ENCODE results near the gene SENP3. TPM values are rescaled to one million over a fixed set of nuclear protein-coding genes. Genes with fewer than 3 reads are reported as not detected.
A peak's percentile ranks its signal among the peaks of the same experiment; 100 is the strongest.

The SENP3 gene
- total RNA-seq, 1 experiment from 2014 or later = 30.2 TPM

GRCh38 chr17:7569571-7569970, 7.9 kb downstream of the SENP3 start:
- ChIA-PET CTCF (no interaction called here), POLR2A (no interaction called here)
- peaks cover 6% of the 10 kb centered on the region for H3K4me1 ChIP-seq
- no peak for DNase-seq
- H3K4me3 ChIP-seq (ENCODE audit: low read depth, low read length) = no peak overlapping the region
- no peaks in the 10 kb centered on the region for H3K9me3 ChIP-seq
- Mint-ChIP-seq H3K4me3 (ENCODE audit: unreplicated experiment) (no peak overlapping the region), H3K4me1 (ENCODE audit: low read depth, unreplicated experiment) (peaks cover 6% of the 10 kb centered on the region), H3K36me3 (ENCODE audit: insufficient read depth, unreplicated experiment) (peaks cover 57% of the 10 kb centered on the region), H3K27ac (ENCODE audit: unreplicated experiment) (no peak overlapping the region), H3K27me3 (ENCODE audit: insufficient read depth, unreplicated experiment) (no peaks in the 10 kb centered on the region), H3K9me3 (ENCODE audit: unreplicated experiment) (no peaks in the 10 kb centered on the region)
- BruUV-seq (replicated peaks) = no TSS peak
- TF ChIP-seq, protein P1, sequence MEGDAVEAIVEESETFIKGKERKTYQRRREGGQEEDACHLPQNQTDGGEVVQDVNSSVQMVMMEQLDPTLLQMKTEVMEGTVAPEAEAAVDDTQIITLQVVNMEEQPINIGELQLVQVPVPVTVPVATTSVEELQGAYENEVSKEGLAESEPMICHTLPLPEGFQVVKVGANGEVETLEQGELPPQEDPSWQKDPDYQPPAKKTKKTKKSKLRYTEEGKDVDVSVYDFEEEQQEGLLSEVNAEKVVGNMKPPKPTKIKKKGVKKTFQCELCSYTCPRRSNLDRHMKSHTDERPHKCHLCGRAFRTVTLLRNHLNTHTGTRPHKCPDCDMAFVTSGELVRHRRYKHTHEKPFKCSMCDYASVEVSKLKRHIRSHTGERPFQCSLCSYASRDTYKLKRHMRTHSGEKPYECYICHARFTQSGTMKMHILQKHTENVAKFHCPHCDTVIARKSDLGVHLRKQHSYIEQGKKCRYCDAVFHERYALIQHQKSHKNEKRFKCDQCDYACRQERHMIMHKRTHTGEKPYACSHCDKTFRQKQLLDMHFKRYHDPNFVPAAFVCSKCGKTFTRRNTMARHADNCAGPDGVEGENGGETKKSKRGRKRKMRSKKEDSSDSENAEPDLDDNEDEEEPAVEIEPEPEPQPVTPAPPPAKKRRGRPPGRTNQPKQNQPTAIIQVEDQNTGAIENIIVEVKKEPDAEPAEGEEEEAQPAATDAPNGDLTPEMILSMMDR (IDR thresholded peaks at IDR 0.05; ENCODE audit: insufficient read depth in 1 of 2, low read depth in 1 of 2, low read length in 1 of 2, severe bottlenecking in 1 of 2, unreplicated experiment in 1 of 2) = no peak
- no peaks in the 10 kb centered on the region; the same call in 1 of the 2 replicates for H3K36me3 ChIP-seq (ENCODE audit: control insufficient read depth, insufficient read depth, low read length)
- H3K27me3 ChIP-seq (replicated peaks; ENCODE audit: control insufficient read depth, insufficient read depth, low read length) = no peaks in the 10 kb centered on the region
- intact Hi-C loops (cut with micrococcal nuclease; ENCODE audit: unreplicated experiment) = no loop called here

DNA sequence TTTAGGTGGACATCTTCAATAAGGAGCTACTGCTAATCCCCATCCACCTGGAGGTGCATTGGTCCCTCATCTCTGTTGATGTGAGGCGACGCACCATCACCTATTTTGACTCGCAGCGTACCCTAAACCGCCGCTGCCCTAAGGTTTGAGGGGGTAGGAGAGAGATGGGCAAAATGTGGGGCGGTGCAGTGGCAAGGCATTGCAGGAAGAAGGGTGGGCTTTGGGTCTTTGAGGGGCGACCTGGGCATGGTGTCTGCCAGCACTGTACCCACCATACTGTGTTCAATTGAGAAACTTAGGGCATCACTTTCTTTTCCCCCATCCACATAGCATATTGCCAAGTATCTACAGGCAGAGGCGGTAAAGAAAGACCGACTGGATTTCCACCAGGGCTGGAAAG, 8.6 kb downstream of the SENP3 start:
- Mint-ChIP-seq H3K9me3 (ENCODE audit: unreplicated experiment) (no peaks in the 10 kb centered on the region), H3K27ac (ENCODE audit: unreplicated experiment) (no peak overlapping the region), H3K4me3 (ENCODE audit: unreplicated experiment) (no peak overlapping the region), H3K27me3 (ENCODE audit: insufficient read depth, unreplicated experiment) (no peaks in the 10 kb centered on the region), H3K4me1 (ENCODE audit: low read depth, unreplicated experiment) (peaks cover 6% of the 10 kb centered on the region), H3K36me3 (ENCODE audit: insufficient read depth, unreplicated experiment) (peaks cover 57% of the 10 kb centered on the region)
- no peak for DNase-seq
- H3K27me3 ChIP-seq (replicated peaks; ENCODE audit: control insufficient read depth, insufficient read depth, low read length) = no peaks in the 10 kb centered on the region
- ChIA-PET POLR2A (no interaction called here), CTCF (no interaction called here)
- TF ChIP-seq, protein P1 (IDR thresholded peaks at IDR 0.05; ENCODE audit: insufficient read depth in 1 of 2, low read depth in 1 of 2, low read length in 1 of 2, severe bottlenecking in 1 of 2, unreplicated experiment in 1 of 2) = no peak
- no TSS peak for BruUV-seq (replicated peaks)
- no peaks in the 10 kb centered on the region; the same call in 1 of the 2 replicates for H3K36me3 ChIP-seq (ENCODE audit: control insufficient read depth, insufficient read depth, low read length)
- H3K9me3 ChIP-seq = no peaks in the 10 kb centered on the region
- intact Hi-C loops (cut with micrococcal nuclease; ENCODE audit: unreplicated experiment) = loop anchor here (5.0 kb wide), 1 partner anchor 88 kb away; the partner anchor contains the start of genes POLR2A and SLC35G6
- H3K4me1 ChIP-seq = peaks cover 12% of the 10 kb centered on the region
- H3K4me3 ChIP-seq (ENCODE audit: low read depth, low read length) = no peak overlapping the region

DNA sequence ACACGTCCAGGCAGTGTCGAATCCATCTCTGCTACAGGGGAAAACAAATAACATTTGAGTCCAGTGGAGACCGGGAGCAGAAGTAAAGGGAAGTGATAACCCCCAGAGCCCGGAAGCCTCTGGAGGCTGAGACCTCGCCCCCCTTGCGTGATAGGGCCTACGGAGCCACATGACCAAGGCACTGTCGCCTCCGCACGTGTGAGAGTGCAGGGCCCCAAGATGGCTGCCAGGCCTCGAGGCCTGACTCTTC, 10.5 kb downstream of the SENP3 start:
- H3K4me1 Mint-ChIP-seq (ENCODE audit: low read depth, unreplicated experiment) = peaks cover 6% of the 10 kb centered on the region
- Histone ChIP-seq H3K27me3 (replicated peaks; ENCODE audit: control insufficient read depth, insufficient read depth, low read length) (no peaks in the 10 kb centered on the region), H3K4me1 (peaks cover 12% of the 10 kb centered on the region), H3K4me3 (ENCODE audit: low read depth, low read length) (peak overlapping the region; percentile 50), H3K9me3 (no peaks in the 10 kb centered on the region), H3K36me3 (ENCODE audit: control insufficient read depth, insufficient read depth, low read length) (no peaks in the 10 kb centered on the region; the same call in 1 of the 2 replicates)
- CTCF ChIA-PET = no interaction called here
- DNase-seq = no peak
- peak overlapping the region; percentile 92 for H3K4me3 Mint-ChIP-seq (ENCODE audit: unreplicated experiment)
- intact Hi-C loops (cut with micrococcal nuclease; ENCODE audit: unreplicated experiment) = loop anchor here (2.0 to 5.0 kb wide), 2 partner anchors 43 to 90 kb away; partner anchors contain the start of genes FXR2, POLR2A and SLC35G6
- no TSS peak for BruUV-seq (replicated peaks)
- H3K27me3 Mint-ChIP-seq (ENCODE audit: insufficient read depth, unreplicated experiment) = no peaks in the 10 kb centered on the region
- TF ChIP-seq, protein P1 (IDR thresholded peaks at IDR 0.05; ENCODE audit: insufficient read depth in 1 of 2, low read depth in 1 of 2, low read length in 1 of 2, severe bottlenecking in 1 of 2, unreplicated experiment in 1 of 2) = no peak
- POLR2A ChIA-PET = interaction anchor here (0.5 to 1.1 kb wide), 2 partner anchors 115 to 243 kb away, joined by 3 to 5 read pairs; partner anchors contain the start of genes NEURL4 and TP53
- no peaks in the 10 kb centered on the region for H3K9me3 Mint-ChIP-seq (ENCODE audit: unreplicated experiment)
- H3K36me3 Mint-ChIP-seq (ENCODE audit: insufficient read depth, unreplicated experiment) = peaks cover 57% of the 10 kb centered on the region
- peak overlapping the region; percentile 99 for H3K27ac Mint-ChIP-seq (ENCODE audit: unreplicated experiment)

Data from Caco-2 (cell line).